ENCODE results near the gene PTGES3.
"Not testable (repeated sequence)": the region's sequence is repeated elsewhere in the genome, so short reads cannot be mapped to it uniquely, and the experiment has no call there.

PTGES3 gene

GRCh38 chr12:56688129-56688845 is at the start of gene PTGES3:
PTGES3 (minus strand) TSS chr12:56688284; CDS start chr12:56687999, 285 bp downstream.
- DNase-seq (ENCODE audit: extremely low spot score, insufficient read length, low read depth), result peak; percentile 84
- peak; percentile 97 for FAIRE-seq

- no peak for FAIRE-seq
These were observed 40.2 kb upstream of the PTGES3 start for GRCh38 chr12:56728139-56728861.

GRCh38 chr12:56726196-56726675 is 38.2 kb upstream of the PTGES3 start:
- not testable (repeated sequence) for DNase-seq (ENCODE audit: extremely low spot score, insufficient read length, low read depth); FAIRE-seq

More at GRCh38 chr12:56728139-56728861, 40.2 kb upstream of the PTGES3 start:
- no peak for DNase-seq (ENCODE audit: extremely low spot score, insufficient read length, low read depth)

- FAIRE-seq (no peak), DNase-seq (ENCODE audit: extremely low spot score, insufficient read length, low read depth) (no peak)
These were observed 37.6 kb upstream of the PTGES3 start for GRCh38 chr12:56725723-56726102.

GRCh38 chr12:56724972-56725722 is 37.1 kb upstream of the PTGES3 start, which contains the start of gene NACA:
NACA (minus strand) TSS chr12:56725299; CDS start chr12:56724521, 778 bp downstream.
- DNase-seq (ENCODE audit: extremely low spot score, insufficient read length, low read depth) (peak; percentile 96), FAIRE-seq (peak; percentile 96)

- FAIRE-seq (no peak), DNase-seq (ENCODE audit: extremely low spot score, insufficient read length, low read depth) (no peak)
These were observed 36.6 kb upstream of the PTGES3 start for GRCh38 chr12:56724701-56724971.

GRCh38 chr12:56723889-56724700 is 36.0 kb upstream of the PTGES3 start:
- DNase-seq (ENCODE audit: extremely low spot score, insufficient read length, low read depth), result no peak

GRCh38 chr12:56723352-56723751 is 35.3 kb upstream of the PTGES3 start:
- DNase-seq (ENCODE audit: extremely low spot score, insufficient read length, low read depth), result no peak
- FAIRE-seq, result no peak

More at GRCh38 chr12:56723889-56724700, 36.0 kb upstream of the PTGES3 start:
- no peak for FAIRE-seq

GRCh38 chr12:56722832-56723231 is 34.7 kb upstream of the PTGES3 start:
- DNase-seq (ENCODE audit: extremely low spot score, insufficient read length, low read depth), result no peak
- no peak for FAIRE-seq

- no peak for DNase-seq (ENCODE audit: extremely low spot score, insufficient read length, low read depth)
- FAIRE-seq, result no peak
These were observed 33.6 kb upstream of the PTGES3 start for GRCh38 chr12:56721721-56722120.

GRCh38 chr12:56721216-56721615 is 33.1 kb upstream of the PTGES3 start:
- DNase-seq (ENCODE audit: extremely low spot score, insufficient read length, low read depth), result no peak

GRCh38 chr12:56720731-56721151 is 32.7 kb upstream of the PTGES3 start:
- no peak for FAIRE-seq
- no peak for DNase-seq (ENCODE audit: extremely low spot score, insufficient read length, low read depth)

More at GRCh38 chr12:56721216-56721615, 33.1 kb upstream of the PTGES3 start:
- FAIRE-seq, result no peak

GRCh38 chr12:56719056-56719455 is 31.0 kb upstream of the PTGES3 start:
- no peak for DNase-seq (ENCODE audit: extremely low spot score, insufficient read length, low read depth)
- no peak for FAIRE-seq

- FAIRE-seq (no peak), DNase-seq (ENCODE audit: extremely low spot score, insufficient read length, low read depth) (no peak)
These were observed 30.6 kb upstream of the PTGES3 start for GRCh38 chr12:56718636-56719035.

GRCh38 chr12:56718149-56718548 is 30.1 kb upstream of the PTGES3 start:
- FAIRE-seq (no peak), DNase-seq (ENCODE audit: extremely low spot score, insufficient read length, low read depth) (no peak)

GRCh38 chr12:56716933-56717880 is 29.1 kb upstream of the PTGES3 start:
- FAIRE-seq, result no peak
- no peak for DNase-seq (ENCODE audit: extremely low spot score, insufficient read length, low read depth)

GRCh38 chr12:56716458-56716857 is 28.4 kb upstream of the PTGES3 start:
- DNase-seq (ENCODE audit: extremely low spot score, insufficient read length, low read depth), result no peak
- no peak for FAIRE-seq

GRCh38 chr12:56715798-56716197 is 27.7 kb upstream of the PTGES3 start:
- DNase-seq (ENCODE audit: extremely low spot score, insufficient read length, low read depth), result no peak
- no peak for FAIRE-seq
